GM11168 (cell line): Measurements from ENCODE around the gene CSDE1.
"Not testable (repeated sequence)": the region's sequence is repeated elsewhere in the genome, so short reads cannot be mapped to it uniquely, and the experiment has no call there.

Experiments
- in situ Hi-C: fragments of 300-500 bp; cut with MboI; formaldehyde crosslinking; loops from one replicate; pipeline ENCODE4 v1.12.0; 2022; ENCODE audit warnings: low sequenced_read_pairs; ENCODE audit not compliant: unreplicated experiment

The CSDE1 gene

DNA sequence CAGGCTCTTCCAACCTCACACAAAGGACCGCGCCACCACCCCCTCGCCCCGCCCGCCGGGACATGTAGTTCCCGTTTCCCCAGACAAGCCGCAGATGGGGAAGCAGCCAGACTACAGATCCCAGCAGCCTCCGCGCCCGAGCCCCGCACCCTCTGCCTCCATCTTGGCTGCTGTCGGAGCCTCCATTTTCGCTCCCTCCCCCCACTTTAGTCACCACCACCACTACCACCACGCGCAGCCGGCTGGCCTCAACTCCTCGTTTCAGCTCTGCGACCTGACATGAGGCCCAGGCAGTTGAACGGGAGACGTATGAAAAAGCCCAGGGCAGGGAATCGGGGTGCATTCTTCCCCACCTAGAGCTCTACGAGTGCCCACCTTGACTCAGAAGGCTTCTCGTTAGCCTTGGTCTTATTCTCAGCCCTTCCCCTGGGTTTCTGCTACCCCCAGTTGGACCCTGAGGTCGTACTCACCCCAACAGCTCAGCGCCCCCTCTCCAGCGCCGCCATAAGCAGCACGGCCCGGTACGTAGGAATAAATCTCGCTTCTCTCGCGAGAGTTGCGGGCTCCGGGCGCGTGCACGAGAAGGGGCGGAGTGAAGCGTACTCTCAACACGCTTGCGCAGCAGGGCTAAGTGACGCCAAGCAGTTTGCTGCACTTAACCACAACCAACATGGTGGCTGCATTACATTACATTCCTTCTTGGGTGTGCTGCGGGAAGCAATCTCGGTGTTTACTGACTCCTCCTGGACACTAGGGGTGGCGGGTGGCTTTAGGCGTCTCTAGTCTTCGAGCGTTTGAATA, at the start of gene CSDE1:
Gene CSDE1 (minus strand): TSS at position 530 of the 801 bp plus-strand sequence. CDS start 18,094 bp downstream, outside the sequence.
- in situ Hi-C loops: no loop called here

DNA sequence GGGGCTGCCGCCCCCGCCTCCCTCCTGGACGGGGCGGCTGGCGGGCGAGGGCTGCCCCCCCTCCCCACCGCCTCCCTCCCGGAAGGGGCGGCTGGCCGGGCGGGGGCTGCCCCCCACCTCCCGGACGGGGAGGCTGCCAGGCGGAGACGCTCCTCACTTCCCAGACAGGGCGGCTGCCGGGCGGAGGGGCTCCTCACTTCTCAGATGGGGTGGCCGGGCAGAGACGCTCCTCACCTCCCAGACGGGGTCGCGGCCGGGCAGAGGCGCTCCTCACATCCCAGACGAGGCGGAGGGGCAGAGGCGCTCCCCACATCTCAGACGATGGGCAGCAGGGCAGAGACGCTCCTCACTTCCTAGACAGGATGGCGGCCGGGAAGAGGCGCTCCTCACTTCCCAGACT, 46.7 kb upstream of the CSDE1 start:
- in situ Hi-C loops: not testable (repeated sequence)

DNA sequence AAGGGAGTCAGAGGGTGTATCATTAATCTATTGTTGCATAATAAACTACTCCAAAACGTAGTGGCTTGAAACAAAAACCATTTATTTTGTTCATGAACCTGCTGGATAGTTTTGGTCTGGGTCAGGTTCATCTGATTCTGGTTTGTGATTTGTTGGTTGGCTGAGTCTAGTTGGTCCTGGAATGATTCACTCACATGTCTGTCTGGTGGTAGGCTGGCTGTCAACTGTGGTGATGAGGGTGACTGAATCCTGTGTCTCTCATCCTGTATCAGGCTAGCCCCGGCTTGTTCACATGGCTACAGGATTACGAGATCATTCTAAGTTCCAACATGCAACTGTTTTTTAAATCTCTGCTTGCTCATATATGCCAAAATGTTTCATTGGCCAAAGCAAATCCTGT, 45.2 kb upstream of the CSDE1 start:
- in situ Hi-C loops: no loop called here

DNA sequence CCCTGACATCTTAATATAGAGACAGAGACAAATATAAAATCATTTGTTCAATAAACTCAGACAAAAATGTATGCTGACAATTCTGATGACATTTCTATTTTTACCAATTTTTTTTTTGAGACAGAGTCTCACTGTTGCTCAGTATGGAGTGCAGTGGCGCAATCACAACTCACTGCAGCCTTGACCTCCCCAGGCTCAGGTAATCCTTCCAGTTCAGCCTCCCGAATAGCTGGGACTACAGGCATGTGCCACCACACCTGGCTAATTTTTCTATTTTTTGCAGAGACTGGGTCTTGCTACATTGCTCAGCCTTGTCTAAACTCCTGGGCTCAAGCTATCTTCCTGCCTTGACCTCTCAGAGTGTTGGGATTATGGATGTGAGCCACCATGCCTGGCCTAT, 36.3 kb upstream of the CSDE1 start:
- in situ Hi-C loops: no loop called here

DNA sequence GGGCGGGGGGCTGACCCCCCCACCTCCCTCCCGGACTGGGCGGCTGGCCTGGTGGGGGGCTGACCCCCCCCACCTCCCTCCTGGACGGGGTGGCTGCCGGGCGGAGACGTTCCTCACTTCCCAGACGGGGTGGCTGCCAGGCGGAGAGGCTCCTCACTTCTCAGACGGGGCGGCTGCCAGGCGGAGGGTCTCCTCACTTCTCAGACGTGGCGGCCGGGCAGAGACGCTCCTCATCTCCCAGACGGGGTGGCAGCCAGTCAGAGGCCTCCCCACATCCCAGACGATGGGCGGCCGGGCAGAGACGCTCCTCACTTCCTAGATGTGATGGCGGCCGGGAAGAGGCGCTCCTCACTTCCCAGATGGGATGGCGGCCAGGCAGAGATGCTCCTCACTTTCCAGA, 32.8 kb upstream of the CSDE1 start:
- in situ Hi-C loops: not testable (repeated sequence)

DNA sequence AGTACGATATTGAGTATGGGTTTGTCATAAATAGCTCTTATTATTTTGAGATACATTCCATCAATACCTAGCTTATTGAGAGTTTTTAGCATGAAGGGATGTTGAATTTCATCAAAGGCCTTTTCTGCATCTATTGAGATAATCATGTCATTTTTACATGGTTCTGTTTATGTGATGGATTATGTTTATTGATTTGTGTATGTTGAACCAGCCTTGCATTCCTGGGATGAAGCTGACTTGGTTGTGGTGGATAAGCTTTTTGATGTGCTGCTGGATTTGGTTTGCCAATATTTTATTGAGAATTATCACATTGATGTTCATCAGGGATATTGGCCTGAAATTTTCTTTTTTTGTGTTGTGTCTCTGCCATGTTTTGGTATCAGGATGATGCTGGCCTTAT, 28.7 kb upstream of the CSDE1 start:
- in situ Hi-C loops: not testable (repeated sequence)

DNA sequence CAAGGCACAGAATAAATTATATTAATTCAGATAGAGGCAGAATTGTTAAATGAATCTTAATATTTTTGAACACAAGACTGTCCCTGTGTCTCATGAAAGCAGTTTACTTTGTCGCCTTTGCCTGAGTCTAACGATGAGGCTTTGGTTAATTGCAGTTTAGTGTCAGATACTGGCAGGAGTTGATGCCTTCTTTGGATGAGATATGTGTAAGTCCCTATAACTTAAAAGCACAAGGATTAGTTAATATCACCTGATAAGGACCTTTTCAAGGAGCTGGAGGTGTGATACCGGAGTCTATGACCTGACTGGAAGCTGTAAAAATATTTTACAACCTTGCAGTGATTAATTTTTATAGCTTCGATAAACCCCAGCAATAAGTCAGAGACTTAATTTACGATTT, 24.7 kb upstream of the CSDE1 start:
- in situ Hi-C loops: no loop called here

DNA sequence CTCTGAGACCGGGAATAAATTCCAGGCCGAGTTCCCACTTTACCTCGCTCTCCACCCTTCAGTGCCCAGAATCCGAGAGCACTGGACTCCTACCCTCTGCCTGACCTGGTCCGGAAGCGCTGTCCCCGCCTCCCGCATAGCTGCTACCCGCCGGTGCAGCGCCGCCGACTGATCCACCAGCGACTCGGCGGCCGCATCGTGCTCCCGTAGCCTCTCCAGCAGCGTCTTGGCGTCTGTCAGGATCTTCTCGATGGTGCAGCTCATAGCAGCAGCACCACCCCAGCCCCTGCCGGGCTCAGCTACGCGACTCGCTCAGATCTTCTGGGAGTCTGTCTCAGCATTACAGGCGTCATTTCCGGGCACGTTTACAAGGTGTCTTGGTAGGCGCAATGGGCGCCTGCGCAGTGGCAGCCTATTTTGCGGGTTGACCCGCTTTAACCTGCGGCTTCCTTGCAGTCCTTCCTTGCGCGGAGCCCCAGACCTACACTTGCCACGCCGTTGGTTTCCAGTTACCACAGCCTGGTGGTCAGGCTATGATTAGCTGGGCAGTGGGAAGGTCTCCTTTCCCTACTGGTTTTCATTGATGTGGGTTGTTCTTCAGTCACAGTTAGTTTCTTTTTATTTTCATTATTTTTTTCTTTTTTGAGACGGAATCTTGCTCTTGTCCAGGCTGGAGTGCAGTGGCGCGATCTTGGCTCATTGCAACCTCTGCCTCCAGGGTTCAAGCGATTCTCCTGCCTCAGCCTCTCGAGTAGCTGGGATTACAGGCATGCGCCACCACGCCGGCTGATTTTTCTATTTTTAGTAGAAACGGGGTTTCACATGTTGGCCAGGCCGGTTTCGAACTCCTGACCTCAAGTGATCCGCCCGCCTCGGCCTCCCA, 22.8 kb upstream of the CSDE1 start, which contains the start of gene SIKE1:
Gene SIKE1 (minus strand): TSS at position 342 of the 883 bp plus-strand sequence. CDS start 78 bp downstream, at position 264.
- in situ Hi-C loops: no loop called here

DNA sequence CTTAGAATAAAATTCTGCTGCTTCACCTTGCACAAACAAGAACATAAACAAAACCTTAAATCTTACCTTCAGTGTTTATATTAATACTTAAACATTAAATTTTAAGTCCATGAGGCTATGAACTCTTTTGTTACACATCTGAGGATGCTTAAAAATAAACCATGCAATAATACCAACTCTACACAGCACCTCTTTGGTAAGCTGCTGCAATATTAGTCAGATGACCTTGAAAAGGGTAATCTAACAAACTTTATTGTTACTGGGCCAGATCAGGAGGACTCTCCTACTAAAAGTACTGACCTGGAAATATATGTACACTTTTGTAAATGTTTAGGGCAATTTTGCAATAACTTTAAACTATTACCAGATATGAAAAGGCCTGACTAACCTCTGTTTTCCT, 21.9 kb upstream of the CSDE1 start:
- in situ Hi-C loops: no loop called here

DNA sequence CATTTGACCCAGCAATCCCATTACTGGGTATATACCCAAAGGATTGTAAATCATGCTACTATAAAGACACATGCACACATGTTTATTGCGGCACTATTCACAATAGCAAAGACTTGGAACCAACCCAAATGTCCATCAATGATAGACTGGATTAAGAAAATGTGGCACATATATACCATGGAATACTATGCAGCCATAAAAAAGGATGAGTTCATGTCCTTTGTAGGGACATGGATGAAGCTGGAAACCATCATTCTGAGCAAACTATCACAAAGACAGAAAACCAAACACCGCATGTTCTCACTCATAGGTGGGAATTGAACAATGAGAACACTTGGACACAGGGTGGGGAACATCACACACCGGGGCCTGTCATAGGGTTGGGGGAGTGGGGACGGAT, 18.9 kb upstream of the CSDE1 start:
- in situ Hi-C loops: not testable (repeated sequence)

DNA sequence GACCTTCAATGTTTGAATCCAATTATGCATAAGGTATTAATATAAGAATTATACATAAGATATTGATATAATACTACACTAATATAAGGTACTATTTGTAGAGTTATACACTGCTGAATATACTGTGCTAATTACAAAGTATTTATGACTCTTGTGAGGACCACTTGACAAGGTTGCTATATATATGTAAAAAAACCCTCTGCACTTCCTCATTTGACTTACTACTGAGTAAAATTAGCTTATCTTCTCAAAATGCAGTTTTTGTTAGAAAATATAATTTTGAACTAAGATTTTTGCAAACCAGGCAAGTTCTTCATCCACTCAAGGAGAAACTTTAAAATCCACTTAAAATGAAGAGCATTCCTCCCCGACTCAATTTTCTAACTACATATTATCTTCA, 14.2 kb upstream of the CSDE1 start:
- in situ Hi-C loops: no loop called here

DNA sequence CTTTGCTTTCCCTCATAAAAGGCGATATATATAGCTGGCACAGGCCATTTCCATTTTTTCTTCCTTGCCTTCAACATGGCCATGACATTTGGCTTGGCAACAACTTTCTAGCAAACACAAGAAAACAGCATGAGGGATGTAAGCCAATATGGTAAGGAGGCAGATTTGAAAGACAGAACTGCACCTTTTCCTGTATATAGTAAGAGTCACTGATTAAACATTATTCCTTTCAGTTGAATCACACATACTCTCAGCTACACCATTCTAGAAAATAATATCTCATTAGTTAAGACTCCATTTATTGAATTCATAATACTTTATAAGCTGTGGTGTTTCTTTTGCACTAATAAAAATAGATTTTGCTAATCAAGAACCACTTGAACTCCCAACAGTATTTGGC, 13.2 kb upstream of the CSDE1 start:
- in situ Hi-C loops: no loop called here

DNA sequence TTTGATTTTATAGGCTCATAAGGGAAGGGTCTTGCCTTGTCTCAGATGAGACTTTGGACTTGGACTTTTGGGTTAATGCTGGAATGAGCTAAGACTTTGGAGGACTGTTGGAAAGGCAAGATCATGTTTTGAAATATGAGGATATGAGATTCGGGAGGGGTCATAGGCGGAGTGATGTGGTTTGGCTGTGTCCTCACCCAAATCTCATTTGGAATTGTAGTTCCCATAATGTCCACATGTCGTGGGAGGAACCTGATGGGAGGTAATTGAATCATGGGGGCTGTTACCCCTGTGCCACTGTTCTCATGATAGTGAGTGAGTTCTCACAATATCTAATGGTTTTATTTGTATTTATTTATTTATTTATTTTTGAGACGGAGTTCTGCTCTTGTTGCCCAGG, 6.9 kb upstream of the CSDE1 start:
- in situ Hi-C loops: no loop called here

DNA sequence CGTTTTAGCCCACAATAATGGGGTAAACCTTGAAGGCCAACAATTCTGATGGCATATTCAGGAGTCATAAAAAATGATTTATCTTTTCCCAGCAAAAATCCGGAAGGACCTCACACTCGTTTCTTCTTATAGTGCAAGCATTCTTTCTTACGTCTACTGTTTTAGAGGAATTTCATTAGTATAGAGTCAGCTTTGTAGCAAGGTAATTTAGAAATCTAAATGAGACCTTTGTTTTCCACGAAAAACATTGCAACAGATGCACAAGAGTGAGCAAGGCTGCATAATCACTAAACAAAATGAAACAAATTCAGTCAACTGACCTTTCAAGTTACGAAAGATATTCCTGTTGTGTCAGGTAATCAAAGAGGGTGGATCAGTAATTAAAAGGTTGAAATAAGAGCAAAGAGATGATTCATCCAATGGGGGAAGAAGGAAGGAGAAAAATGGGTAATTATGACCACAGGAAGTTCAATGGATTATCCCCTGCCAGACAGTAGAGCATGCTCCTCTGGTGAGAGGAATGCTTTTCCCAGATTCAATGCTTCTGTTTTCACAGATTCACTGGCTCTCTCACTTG, 560 bp upstream of the CSDE1 start:
- in situ Hi-C loops: no loop called here

DNA sequence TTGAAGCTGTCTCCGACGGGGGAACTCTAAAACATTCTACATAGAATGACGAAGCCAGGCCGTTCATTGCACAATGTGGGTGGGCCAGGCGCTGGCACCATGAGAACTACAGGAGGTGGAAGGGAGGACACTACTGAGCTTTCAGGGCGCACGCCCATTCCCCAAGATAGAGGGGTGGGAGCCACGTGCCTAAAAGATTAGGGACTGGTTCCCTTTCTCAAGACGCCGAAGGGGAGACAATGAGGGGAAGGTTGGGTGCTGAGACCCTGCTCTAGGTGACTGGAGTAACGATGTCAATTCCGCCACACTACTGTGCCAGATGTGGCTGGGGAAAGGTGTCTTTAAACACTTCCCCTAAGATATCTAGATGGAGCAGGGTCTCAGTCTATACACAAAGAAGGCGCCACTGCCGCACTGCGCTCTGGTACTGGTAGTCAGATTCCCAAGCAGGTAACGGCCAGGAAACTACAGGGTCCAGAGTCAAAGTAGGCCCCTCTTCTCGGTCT, 782 bp downstream of the CSDE1 start:
- in situ Hi-C loops: no loop called here

DNA sequence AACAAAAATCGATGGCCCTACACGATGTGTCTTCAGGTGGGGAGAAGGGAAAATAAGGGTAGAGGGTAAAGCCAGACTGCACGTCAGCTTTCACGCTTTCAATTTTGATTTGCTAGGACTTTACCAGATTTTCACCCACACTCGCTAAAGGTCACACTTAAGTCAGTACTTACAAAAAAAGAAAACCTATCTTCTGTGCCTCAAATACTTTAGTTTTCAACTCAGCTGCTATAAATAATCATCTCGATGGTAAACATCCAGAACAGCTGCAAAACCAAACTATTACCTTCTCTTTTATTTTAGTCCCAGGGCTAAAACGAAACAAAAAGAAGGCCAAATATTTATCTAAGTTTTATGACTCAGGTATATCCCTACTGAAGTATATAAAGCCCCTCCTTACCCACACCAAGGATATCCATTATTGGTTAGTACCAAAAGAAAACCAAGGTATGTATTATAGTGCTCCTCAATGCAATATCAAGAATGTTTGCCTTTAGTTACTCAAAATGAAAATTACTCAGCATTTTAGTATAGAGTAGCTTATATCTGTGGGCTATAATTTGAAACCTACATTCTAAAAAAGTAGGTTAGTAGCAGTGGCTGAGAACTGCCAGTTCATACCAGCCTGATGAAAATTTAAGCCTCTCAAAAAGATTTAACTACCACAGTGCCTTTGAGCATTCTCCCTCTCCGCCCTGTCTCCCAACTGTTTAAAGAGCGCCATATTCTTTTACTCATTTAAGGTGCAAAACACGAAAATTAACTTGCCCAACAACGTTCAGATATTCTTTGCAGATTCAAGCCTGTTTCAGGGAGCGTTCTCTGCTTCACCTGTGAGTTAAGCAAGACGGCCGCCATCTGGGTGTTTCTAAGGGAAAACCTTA, 1.5 kb downstream of the CSDE1 start:
- in situ Hi-C loops: no loop called here

DNA sequence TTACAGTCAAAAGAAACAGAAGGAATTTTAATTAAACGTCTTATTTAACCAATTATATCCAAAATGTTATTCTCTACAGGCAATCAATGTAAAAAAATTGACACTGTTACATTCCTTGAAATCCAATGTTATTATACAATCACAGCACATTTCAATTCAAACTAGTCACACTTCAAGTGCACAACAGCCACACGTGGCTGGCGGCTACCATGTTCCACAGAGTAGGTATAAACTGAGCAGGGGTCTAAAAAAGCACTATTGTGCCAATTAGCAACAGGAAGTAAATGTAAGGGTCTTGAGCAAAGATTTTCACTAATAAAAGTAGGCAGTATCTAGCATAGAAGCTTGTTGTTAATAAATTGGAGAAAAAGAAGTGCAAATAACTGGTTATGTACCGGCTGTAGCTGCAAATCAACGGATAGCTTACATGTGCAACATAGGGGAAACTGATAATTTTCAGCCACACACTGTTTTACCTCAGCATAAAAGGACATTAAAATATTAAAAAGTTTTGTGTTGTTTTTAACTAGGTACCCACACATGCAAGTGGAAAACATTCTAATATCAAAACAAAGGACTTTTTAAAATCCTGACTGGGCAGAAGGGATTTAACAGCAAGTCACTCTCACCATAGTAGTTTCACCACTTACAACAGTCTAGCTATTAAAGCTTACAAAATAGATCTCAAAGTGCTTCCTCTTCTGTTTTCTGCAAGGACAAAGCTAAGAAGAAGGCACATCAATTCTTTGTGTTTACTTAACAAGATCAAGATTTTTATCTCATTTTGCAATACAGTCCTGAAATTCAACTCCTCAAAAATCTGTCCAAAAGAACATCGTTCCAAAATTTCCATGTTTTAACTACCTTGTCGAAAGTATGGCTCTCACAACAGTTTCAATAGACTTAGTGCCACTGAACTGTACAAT, 2.5 kb downstream of the CSDE1 start:
- in situ Hi-C loops: no loop called here

DNA sequence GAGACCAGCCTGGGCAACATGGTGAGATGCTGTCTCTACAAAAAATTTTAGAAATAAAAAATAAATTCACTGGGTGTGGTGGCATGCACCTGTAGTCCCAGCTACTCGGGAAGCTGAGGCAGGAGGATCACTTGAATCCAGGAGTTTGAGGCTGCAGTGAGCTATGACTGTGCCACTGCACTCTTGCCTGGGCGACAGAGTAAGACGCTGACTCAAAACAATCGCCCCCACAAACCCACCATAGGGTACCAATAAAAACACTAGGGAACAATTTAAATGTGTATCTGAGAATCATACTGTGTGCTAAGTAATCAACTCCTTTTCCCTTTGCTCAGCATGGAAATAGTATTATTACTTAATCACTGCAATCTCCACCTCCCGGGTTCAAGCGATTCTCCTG, 4.1 kb downstream of the CSDE1 start:
- in situ Hi-C loops: not testable (repeated sequence)

DNA sequence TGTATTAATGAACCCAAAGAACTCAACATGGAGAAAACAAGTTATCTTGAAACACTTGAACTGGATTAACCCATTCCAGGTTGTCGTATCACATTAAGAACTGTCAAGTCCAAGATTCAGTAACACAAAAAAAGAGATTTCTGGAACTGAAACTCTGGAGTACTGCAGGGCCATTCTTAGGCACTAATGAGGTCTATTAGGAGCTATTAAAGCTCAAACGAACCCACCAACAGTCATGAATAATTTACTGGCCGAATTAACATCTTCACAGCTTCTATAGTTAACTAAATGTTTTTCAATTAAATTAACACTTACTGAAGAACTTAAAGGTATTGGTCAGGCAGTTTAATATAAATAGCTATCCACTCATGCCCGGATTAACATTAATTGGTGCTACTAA, 4.6 kb downstream of the CSDE1 start:
- in situ Hi-C loops: no loop called here
